ENCODE results near the gene S100A4.
"Not testable (repeated sequence)": the region's sequence is repeated elsewhere in the genome, so short reads cannot be mapped to it uniquely, and the experiment has no call there.

S100A4 gene

DNA sequence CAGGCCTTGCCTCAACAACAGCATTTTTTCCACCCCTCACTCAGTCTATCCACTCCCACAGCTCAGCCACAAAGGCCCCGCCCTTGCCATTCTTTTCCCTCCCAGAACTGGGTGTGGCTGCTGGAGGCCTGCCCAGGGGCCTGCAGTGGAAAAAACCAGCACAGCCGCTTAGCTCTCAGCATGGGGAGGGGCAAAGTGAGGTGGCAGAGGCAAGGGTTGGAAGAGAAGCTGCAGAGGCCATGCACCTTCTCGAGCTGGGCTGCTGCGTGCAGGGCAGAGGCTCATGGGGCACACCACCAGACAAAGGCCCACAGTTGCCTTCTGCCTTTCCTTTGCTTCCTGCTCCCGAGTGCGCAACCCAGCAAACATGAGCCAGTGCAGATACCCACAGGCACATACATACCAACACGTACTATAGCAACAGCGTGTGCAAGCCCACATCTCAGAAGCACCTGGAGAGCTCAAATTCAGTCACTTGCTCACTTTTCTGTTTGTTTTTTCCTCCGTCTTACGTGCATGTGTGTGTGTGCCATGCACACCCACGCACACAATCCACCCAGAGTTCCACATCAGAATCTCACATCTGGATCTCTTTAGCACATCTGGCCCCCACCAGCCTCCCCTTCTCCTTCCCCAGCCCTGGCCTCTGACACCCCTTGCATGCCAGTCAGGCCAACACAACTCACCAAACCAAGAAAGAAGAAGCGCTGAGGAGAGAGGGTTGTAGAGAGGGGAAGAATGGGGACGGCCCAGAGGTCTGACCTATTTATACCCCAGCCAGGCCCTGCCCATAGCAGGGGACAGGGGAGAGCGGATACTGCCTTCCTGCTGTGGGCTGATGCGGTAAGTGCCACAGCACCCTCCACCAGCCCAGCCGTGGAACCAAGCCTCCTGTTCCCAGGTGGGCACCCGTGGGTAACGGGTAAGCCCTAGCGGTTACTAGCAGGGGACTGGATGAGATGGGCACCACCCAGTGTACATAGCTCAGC is at the start of gene S100A4:
S100A4 (minus strand) TSS at position 740 of the 989 bp plus-strand sequence. CDS start 1,012 bp downstream, outside the sequence.
- peak; percentile 88 for DNase-seq (ENCODE audit: low spot score)

DNA sequence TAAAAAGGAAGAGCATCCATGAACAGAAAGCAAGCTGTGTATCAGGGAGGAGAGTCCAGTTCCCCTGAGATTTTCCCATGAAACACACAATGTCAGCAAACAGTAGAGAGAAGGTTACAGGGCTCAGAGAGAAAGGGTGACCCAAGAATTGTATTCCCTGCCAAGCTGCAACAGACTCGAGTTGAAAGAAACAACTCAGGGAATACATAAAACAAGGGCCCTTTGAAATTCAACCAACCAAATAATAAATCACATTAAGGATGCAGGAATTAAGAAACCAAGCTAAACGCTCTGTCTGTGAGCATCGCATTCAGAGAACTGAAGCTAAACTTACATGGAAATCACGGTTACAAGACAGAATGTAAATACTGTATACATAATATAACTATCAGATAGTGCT is 47.1 kb upstream of the S100A4 start:
- DNase-seq (ENCODE audit: low spot score): no peak

- no peak for DNase-seq (ENCODE audit: low spot score)
Measured at GRCh38 chr1:153588482-153588881, 42.9 kb upstream of the S100A4 start.

DNA sequence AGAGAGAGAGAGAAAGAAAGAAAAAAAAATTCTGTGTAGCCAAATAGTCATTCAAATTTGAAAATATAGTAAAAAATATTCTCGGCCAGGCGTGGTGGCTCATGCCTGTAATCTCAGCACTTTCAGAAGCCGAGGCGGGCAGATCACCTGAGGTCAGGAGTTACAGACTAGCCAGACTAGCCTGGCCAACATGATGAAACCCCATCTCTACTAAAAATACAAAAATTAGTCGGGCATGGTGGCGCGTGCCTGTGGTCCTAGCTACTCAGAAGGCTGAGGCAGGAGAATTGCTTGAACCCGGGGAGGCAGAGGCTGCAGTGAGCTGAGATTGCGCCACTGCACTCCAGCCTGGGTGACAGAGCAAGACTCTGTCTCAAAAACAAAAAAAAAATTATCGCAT is 42.4 kb upstream of the S100A4 start:
- DNase-seq (ENCODE audit: low spot score): not testable (repeated sequence)

GRCh38 chr1:153587314-153587713 is 41.7 kb upstream of the S100A4 start:
- DNase-seq (ENCODE audit: low spot score): no peak

GRCh38 chr1:153586347-153586746 is 40.7 kb upstream of the S100A4 start:
- DNase-seq (ENCODE audit: low spot score): no peak

GRCh38 chr1:153585006-153585405 is 39.4 kb upstream of the S100A4 start:
- no peak for DNase-seq (ENCODE audit: low spot score)

DNA sequence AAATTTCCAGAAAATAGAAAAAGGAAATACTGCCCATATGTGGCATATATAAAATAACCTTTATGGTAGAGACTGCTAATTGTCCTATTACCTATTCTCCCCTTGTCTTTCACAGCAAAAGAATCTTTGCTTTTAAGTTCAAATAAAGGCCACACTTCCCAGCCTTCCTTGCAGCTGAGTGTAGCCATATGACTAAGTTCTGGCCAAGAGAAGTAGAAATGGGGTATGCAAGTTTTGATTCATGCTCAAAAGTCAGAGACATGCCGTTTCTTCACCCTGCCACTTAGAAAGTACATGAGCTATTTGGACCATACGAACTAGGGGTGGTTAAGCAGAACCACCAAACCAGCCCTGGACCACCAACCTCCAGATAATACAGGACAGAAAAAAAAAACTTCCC is 38.4 kb upstream of the S100A4 start:
- no peak for DNase-seq (ENCODE audit: low spot score)

DNA sequence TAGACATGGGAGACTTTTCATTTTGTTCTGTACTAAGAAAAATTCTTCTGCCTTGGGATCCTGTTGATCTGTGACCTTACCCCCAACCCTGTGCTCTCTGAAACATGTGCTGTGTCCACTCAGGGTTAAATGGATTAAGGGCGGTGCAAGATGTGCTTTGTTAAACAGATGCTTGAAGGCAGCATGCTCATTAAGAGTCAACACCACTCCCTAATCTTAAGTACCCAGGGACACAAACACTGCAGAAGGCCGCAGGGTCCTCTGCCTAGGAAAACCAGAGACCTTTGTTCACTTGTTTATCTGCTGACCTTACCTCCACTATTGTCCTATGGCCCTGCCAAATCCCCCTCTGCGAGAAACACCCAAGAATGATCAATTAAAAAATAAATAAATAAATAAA is 37.9 kb upstream of the S100A4 start:
- DNase-seq (ENCODE audit: low spot score): not testable (repeated sequence)

DNA sequence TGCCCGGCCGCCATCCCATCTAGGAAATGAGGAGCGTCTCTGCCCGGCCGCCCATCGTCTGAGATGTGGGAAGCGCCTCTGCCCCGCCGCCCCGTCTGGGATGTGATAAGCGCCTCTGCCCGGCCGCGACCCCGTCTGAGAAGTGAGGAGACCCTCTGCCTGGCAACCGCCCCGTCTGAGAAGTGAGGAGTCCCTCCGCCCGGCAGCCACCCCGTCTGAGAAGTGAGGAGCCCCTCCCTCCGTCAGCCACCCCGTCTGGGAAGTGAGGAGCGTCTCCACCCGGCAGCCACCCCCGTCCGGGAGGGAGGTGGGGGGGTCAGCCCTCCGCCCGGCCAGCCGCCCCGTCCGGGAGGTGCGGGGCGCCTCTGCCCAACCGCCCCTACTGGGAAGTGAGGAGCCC is 37.2 kb upstream of the S100A4 start:
- DNase-seq (ENCODE audit: low spot score): not testable (repeated sequence)

DNA sequence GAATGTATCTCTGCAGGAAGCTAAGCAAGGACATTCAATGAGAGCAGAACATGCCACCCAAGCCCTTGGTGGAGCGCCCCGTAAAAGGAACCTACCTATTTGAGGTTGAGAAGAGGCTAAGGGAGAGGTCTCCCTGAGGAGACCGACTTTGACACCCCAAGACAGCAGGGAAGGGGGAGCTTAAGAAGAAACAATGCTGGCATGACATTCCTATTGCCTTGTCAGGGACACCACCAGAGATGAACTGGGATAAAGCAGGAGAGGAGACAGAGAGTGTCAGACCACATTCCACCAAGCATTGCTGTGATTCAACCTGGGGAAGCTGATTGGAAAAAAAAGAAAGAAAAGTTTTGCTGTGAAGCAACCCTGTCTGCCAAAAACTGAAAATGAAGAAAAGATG is 33.3 kb upstream of the S100A4 start:
- DNase-seq (ENCODE audit: low spot score): no peak

GRCh38 chr1:153578490-153578889 is 32.9 kb upstream of the S100A4 start:
- no peak for DNase-seq (ENCODE audit: low spot score)

- no peak for DNase-seq (ENCODE audit: low spot score)
Measured at GRCh38 chr1:153577624-153578051, 32.0 kb upstream of the S100A4 start.

DNA sequence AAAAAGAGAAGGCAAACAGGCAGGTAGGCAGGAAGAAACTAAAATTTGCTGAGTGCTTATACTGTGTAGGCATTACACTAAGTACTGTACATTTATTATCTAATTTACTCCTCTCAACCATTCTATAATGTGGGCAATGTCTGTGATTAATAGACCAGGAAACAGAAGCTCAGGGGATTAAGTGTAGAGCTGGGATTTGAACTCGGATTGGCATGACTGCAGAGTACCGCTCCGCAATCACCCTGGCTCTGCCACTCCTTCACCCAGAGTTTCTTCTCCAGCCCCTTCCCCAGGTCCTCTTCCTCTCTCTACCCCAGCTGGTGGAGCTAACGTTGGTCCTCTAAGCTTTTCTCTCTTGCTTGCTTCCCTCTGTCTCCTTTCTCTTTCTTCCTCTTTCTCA is 31.5 kb upstream of the S100A4 start:
- no peak for DNase-seq (ENCODE audit: low spot score)

DNA sequence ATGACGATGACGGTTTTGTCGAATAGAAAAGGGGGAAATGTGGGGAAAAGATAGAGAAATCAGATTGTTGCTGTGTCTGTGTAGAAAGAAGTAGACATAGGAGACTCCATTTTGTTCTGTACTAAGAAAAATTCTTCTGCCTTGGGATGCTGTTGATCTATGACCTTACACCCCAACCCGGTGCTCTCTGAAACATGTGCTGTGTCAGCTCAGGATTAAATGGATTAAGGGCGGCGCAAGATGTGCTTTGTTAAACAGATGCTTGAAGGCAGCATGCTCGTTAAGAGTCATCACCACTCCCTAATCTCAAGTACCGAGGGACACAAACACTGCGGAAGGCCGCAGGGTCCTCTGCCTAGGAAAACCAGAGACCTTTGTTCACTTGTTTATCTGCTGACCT is 29.9 kb upstream of the S100A4 start:
- DNase-seq (ENCODE audit: low spot score): not testable (repeated sequence)

DNA sequence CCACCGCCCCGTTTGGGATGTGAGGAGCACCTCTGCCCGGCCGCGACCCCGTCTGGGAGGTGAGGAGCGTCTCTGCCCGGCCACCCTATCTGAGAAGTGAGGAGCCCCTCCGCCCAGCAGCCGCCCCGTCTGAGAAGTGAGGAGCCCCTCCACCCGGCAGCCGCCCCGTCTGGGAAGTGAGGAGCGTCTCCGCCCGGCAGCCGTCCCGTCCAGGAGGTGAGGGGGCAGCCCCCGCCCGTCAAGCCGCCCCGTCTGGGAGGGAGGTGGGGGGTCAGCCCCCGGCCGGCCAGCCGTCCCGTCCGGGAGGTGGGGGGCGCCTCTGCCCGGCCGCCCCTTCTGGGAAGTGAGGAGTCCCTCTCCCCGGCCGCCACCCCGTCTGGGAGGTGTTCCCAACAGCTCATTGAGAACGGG is 29.5 kb upstream of the S100A4 start:
- DNase-seq (ENCODE audit: low spot score): not testable (repeated sequence)

- no peak for DNase-seq (ENCODE audit: low spot score)
Measured at GRCh38 chr1:153573351-153573750, 27.7 kb upstream of the S100A4 start.

DNA sequence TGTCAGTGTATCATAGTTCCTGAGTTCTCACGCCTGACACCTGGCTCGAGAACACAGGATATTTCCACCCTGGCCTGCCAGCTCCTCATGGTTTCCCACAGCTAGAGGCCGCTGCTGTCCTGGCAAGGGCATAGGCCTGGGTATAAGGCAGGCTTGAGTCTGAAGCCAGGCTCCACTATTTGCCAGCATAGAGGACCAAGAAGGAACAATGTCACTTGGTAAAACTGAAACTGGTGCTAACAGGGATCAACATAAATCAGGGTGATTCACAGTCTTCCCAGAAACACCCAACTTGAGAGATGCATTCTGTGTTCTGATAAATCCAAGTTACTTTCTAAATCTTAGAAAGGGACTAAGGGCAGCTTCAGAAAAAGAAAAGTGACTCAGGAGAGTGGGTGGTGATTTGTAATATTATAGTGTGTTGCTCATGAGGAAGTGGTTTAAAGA is 27.0 kb upstream of the S100A4 start:
- DNase-seq (ENCODE audit: low spot score): peak; percentile 46

DNA sequence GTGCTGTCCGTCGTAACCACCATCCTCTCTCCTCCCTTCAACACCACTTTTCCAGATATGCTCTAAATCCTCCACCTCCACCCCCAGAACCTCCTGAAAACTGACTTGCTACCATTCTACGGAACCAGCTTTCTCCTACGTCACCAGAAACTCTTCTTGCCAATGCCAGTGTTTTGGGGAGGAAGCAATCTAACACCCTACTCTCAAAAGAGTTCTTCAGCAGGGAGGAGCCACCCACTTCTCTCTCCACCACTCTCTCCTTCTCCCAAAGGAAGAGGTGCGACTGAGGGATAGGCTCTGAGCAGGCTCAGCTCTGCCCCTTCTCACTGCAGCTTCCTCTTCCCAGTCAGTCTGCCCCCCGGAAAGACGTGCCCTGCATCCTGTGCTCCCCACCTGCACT is 26.1 kb upstream of the S100A4 start:
- no peak for DNase-seq (ENCODE audit: low spot score)

DNA sequence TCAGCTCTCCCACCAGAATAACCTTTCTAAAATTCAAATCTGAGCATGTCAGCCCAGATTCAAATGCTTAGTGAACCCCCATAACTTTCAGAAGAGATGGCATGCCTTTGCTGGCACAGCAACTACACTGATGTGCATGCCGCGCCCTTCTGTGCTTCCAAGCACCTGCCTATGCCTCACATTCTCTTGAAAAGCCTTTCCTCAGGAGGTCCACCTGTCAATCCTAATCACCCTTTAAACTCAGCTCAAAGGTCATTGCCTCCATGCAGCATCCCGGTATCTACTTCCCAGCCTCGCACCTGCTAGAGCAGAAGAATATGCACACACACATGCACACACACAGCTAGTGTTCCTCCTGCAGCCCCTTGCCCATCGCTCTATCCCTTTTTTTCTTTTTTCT is 25.3 kb upstream of the S100A4 start:
- DNase-seq (ENCODE audit: low spot score): no peak

DNA sequence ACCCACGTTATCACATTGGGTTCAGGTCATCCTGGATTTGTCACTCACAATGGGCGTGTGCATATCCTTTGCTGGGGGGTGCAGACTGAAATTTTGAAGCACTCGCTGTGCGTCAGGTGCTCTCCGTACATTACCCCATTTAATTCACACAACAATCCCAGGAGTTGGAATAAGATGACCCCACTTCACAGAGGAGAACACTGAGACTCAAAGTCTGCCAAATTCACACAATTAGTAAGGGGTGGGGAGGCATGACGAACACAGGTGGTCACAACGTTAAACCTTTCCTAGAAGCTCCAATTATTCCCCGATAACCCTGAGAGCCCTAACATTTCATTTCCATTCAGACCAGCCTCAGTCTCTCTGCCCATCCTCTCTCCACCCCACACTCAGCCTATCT is 23.9 kb upstream of the S100A4 start:
- DNase-seq (ENCODE audit: low spot score): no peak

DNA sequence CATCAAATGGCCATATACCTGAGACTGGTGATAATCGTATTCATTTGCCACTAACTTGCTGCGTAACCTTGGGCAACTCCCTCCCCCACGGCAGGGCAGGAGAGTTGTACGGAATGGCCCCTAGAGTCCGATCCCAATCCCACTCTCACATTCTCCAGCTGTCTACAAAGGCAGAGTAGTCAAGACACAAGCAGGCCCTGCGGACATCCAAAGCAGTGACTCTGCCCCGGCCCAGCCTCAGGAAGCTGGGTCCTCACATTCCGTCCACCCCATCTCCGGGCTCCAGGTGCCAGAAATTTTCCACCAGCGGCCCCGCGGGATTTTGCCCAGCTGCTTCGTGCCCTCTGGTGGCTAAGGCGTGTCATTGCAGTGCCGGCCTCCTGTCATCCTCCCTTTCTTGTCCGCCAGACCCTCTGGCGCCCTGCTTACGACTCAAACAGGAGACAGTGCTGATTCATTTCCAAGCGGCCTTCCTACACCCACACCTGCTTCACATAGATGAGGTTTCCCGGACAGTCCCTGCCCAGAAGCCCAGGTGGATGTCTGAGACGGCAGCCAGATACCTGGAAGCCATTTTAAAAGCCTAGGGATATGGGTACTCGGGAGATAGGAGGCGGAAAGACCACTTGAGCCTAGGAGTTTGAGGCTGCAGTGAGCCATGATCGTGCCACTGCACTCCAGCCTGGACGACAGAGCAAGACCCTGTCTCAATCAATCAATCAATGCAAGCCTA is 22.9 kb upstream of the S100A4 start:
- peak; percentile 87 for DNase-seq (ENCODE audit: low spot score)
